Activated CD4-positive, CD25-positive, alpha-beta regulatory T cell treated with anti-CD3 and anti-CD28 coated beads, Interleukin-2, amount 50 U/mL, for 24 hours (primary cell): ENCODE results near the gene WDR1.

ENCODE experiments used
- ATAC-seq, 2 donors: fragments of 150-1000 bp; cut with Tn5 transposase; one replicate each; pipeline ENCODE4 v1.10.0; 2021; ENCODE audit warnings: mild to moderate bottlenecking in 1 of 2, moderate library complexity in 1 of 2

WDR1 gene

DNA sequence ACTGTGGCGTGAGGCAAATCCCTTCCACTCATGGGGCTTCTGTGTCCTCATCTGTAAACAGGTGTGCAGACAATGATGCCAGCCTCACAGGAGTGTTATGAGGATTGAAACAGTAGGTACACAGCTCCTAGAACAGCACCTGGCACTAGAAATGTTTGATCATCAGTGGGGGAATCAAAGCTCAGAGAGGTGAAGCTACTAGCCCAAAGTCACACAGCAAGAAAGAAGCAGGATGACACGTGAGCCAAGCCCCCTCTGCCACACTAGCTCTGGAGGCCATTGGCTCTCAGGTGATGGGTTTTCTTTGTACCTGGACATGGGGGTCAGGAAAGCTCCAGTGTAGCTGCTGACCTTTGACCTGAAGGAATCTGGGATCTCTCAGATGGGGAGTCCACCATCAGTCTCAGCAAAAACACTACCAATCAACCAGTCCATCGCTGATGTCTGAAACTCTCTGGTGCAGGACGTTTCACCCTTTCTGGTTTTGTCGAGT, 81.9 kb downstream of the WDR1 start:
- ATAC-seq: no peak

DNA sequence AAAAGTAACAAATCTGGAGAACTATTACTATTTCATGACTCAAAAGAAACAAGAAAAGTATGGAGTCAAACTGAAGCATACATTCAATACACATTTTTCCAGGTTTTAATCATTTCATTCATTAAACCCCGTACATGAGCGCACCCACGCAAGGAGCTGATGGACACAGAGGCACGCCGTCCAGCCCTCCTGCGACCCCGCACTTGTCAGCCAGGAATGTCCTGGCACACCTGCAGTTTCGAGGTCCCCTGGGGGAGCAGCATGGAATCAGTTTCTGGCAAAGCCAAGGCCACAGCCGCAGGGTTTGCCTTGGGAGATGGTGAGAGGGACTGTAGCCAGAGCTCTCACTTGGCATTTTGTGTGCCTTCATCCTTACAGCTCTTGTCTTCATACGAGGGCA, 82.5 kb downstream of the WDR1 start:
- ATAC-seq: no peak

DNA sequence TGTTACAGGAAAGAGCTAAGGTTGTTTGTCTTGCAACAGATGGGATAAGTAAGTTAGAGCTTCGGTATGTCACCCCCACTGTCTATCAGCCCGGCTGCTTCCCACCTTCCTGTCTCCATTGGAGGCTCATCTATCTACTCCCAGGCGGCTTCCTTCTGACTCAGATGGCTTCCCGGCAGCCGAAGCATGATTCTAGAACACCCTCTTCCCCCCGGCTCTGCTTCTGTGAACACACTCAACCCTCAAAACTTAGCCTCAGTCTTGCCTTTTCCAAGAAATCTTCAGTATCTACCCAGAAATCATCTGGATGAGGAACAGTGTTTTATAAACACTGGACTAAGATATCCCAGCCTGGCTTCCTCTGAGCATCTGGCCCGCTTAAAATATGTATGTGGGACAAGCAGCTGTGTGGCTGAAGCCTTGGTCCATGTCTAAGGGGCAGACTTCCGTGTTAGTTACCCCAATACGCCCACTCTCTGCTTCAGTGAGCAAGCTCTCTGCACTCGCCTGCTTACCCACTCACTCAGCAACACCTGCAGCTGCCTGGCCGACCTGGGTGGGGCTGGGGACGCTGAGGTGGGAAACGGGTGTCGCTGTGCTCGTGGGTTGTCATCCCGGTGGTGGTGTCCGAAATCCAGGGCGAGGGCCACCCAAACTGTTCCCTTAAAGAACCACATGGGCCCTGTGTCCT, 83.3 kb downstream of the WDR1 start:
- ATAC-seq: peak in 1 of 2 donors; percentile 36

DNA sequence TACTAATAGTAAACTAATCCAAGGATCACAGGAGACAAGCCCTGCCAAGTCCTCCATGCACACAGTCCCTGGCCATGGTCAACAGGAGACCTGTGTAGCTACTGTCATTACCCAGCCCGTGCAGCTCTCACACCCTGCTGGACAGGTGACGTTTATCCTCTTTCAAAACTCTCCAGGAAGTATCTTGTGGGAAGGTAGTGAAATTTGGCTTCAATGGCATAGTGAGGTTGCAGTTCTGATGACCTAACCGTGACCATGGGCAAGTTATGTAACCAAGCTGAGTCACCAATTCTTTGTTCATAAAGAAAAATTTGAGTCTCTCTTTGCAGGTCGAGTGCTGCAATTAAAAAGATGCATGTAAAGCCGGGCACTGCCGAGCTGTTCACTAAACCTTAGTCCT, 84.0 kb downstream of the WDR1 start:
- ATAC-seq: no peak

DNA sequence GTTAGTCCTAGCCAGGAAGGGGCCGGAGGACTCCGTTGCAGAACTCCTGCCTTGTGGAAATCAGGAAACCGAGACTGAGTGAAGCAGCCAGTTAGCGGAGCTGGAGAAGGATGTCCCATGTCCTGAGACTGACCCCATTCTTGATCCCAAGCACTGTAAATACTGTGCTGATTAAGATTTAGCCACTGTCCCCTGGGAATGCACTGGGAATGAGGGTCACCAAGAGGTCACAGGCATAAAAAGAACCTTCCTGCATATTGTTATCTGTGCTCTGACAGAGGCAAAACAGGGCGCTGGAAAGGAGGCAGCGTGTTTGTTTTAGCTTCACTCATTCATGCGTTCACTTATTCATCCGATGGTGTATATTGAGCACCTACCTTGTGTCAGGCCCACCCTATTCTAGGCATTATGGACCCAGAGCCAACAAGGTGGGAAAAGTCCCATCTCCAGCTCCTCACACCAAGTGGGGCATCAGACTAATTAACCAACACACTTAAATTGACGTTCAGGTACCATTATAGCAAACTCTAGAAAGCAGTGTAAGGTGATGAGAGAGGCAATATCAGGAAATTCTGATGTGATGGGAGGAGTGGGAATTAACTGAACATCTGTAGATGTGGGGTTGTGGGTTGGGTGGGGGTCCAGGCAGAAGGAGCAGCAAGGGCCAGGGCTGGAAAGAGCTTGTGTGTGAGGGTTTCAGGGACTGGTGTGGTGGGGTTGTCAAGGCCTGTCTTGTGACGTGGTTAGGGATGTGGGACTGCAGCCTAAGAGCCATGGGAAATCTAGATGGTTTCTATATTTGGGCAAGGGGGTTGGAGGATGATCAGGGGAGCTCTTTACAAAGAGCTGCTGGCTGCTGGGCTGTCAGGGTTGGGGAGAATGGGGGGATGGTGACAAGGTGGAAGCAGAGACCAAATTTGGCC, 84.7 kb downstream of the WDR1 start:
- no peak for ATAC-seq

DNA sequence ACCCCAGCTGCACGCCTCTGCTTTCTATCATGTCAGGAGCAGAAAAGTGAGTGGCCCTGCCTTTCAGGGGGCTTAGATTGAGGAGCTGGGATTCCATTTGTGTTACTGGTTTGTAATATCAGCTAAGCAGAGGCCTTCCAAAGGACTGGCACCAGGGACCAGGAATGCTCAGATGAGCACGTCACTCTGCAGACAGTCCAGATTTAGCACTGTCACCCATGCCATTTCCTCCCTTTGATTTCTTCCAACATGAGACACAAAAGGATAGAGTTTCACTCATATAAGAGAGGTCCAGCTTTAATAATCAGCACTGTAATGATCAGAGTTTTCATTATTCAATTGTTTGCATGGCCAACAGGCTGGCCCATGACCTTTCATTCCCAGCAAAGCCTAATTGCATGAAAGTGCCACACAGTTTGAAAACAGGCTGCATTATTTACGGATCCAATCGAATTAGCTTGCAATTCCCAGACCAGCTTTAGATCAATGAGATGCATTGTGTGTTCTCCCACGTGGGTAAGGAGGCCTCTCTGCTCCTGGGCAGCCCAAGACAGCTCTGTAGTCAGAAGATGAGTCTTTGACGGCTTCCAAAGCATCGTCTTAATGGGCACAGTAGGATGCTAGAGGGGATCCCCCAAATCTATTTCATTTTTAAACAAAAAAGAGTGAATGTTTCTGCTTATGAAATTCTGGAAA, 85.5 kb downstream of the WDR1 start:
- ATAC-seq: no peak

DNA sequence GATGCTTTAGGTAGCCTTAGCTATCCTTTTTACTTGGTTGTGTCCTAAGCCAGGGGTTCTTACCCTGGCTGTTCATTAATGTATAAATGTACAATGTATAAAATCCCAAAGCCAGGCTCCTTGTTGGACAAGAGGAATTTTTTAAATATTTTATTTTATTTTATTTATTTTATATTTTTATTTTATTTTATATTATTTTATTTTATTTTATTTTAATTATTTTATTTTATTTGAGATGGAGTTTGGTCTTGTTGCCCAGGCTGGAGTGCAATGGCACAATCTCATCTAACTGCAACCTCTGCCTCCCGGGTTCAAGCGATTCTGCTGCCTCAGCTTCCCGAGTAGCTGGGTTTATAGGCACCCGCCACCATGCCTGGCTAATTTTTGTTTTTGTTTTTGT, 87.2 kb downstream of the WDR1 start:
- ATAC-seq: no peak

DNA sequence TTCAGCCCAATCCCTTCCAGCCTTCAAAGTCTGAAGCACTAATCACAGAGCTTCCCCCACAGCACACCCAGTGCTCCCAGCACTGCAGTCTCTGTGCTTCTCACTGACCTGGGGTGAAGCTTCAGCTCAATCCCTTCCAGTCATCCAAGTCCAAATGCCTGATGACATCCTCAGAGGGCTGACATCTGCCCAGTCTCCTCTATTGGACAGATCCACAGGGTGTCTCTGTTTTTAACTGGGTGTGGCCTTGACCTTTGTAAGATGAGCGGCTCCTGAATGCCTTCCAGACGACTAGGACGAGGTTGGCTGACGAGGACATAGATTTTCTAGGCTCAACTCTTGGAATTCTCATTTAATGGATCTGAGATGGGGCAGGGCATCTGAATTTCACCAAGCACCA, 87.7 kb downstream of the WDR1 start:
- no peak for ATAC-seq

DNA sequence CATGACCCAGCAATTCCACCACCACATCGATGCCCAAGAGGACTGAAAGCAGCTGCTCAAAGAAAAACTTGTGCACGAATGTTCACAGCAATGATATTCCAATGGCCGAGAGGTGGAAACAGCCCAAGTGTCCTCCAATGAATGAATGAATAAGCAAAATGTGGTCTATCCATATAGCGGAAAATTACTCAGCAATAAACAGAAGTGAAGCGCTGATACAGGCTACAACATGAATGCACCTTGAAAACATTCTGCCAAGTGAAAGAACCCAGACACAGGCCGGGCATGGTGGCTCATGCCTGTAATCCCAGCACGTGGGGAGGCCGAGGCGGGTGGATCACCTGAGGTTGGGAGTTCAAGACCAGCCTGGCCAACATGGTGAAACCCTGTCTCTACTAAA, 90.1 kb downstream of the WDR1 start:
- no peak for ATAC-seq

DNA sequence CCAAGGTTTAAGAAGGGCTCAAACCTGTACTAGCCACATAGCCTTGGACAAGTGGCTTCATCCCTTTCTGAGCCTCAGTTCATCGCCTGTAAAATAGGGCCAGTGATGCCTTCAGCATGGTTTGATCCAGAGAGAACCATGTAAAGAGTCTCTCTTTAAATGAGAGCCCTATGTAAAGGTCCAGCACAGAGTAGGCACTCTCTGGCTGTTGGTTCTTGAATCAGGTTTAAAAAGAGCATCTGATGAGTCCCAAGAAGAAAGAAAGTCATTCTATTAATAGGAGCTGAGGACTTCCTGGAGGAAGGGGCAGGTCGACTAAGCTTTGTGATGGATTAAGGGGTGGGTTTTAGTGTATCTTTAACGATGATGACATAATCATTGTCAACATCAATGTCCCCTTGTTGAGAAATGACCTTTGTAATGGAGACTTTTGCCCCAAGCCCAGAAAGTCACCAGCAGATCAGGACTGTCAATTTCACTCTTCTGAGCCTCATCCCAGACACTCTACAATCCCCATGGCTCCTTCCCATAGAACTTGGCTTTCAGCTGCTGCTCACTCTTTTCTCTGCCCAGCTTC, 91.3 kb downstream of the WDR1 start:
- no peak for ATAC-seq
